ENCODE data around the gene WHRN.

DNA sequence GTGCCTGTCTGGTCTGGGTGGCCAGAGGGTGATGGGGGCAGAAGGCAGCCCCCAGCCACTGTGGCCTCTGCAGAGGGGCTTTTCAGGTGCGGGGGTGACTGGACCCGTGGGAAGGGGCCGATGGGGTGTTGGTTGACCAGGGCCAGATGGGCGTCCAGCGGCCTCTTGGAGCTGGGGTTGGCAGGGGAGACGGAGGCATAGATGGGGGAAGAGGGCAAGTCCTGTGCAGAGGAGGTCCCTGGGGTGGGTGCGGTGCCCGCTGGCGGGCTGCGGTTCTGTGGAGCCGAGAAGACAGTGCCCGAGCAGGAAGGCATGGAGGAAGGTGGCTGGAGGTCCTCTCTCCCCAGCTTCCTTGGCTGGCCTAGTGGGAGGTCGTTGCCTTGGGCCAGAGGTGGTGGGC lies 98.8 kb downstream of the WHRN start:
- TF ChIP-seq POLR2AphosphoS5 (IDR thresholded peaks at IDR 0.05; ENCODE audit: low read depth, low read length) (no peak), TAF1 (IDR thresholded peaks at IDR 0.05; ENCODE audit: borderline replicate concordance, low read depth, low read length) (no peak), POLR2A (IDR thresholded peaks at IDR 0.05; ENCODE audit: low read depth, low read length) (no peak)

Measured in GM12892 (cell line).